GM12875 (cell line): ENCODE measurements around the gene MRPS22.

Experiments used
- H3K4me3 ChIP-seq: one replicate; pipeline ENCODE4 v1.5.1; 2011; ENCODE audit warnings: low read depth, low read length, control low read depth
- CTCF ChIP-seq: IDR thresholded peaks from 2 replicates; pipeline ENCODE4 v1.5.1; 2011; ENCODE audit warnings: low read depth, mild to moderate bottlenecking, control low read depth, inconsistent platforms, low read length, moderate library complexity, borderline replicate concordance; ENCODE audit not compliant: insufficient read depth

Gene MRPS22

GRCh38 chr3:139343895-139344856 is at the start of gene MRPS22:
TSS of gene MRPS22 (plus strand) at chr3:139344020. CDS start at chr3:139344027, 7 bp downstream.
- peak within 1 kb of the TSS; percentile 81 for H3K4me3 ChIP-seq
- no peak for TF ChIP-seq CTCF

GRCh38 chr3:139295040-139295439 is 48.8 kb upstream of the MRPS22 start:
- H3K4me3 ChIP-seq, result no peak overlapping the region
- no peak for TF ChIP-seq CTCF

- TF ChIP-seq CTCF, result no peak
- no peak overlapping the region for H3K4me3 ChIP-seq
Measured at GRCh38 chr3:139296141-139296718, 47.6 kb upstream of the MRPS22 start.

GRCh38 chr3:139297588-139298311 is 46.1 kb upstream of the MRPS22 start:
- TF ChIP-seq CTCF, result no peak
- H3K4me3 ChIP-seq, result no peak overlapping the region

- TF ChIP-seq CTCF, result no peak
- no peak overlapping the region for H3K4me3 ChIP-seq
Measured at GRCh38 chr3:139299261-139300132, 44.3 kb upstream of the MRPS22 start.

GRCh38 chr3:139300416-139300815 is 43.4 kb upstream of the MRPS22 start:
- no peak overlapping the region for H3K4me3 ChIP-seq
- no peak for TF ChIP-seq CTCF
